C4-2B (cell line): ENCODE data around the gene SNRPB.
"Not testable (repeated sequence)": the region's sequence is repeated elsewhere in the genome, so short reads cannot be mapped to it uniquely, and the experiment has no call there.

Source experiments
- H3K27ac ChIP-seq: fragments of 450-650 bp; 2 replicates; pipeline ENCODE4 v1.5.1; 2017
- ZFX ChIP-seq: fragments of 450-650 bp; IDR thresholded peaks from 2 replicates; pipeline ENCODE4 v1.6.1; 2017
- TF ChIP-seq, protein P1 (sequence below): fragments of 450-650 bp; conservative IDR thresholded peaks from 2 replicates; pipeline ENCODE4 v1.5.1; 2017; ENCODE audit warnings: mild to moderate bottlenecking

The SNRPB gene

DNA sequence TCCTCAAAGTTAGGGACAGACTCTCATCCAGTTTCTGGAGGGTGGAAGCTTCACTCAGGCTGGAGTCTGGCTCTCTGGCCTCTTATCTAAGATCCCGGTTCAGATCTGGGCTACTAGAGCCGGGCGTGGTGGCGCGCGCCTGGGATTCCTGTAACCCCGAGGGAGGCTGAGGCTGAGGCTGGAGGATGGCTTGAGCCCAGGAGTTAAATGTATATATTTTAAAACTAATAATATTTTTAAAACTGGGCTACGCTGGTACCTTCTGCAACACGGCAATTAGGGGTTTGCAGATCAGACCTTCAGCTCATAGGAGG lies 38.8 kb upstream of the SNRPB start:
- TF ChIP-seq, protein P1, sequence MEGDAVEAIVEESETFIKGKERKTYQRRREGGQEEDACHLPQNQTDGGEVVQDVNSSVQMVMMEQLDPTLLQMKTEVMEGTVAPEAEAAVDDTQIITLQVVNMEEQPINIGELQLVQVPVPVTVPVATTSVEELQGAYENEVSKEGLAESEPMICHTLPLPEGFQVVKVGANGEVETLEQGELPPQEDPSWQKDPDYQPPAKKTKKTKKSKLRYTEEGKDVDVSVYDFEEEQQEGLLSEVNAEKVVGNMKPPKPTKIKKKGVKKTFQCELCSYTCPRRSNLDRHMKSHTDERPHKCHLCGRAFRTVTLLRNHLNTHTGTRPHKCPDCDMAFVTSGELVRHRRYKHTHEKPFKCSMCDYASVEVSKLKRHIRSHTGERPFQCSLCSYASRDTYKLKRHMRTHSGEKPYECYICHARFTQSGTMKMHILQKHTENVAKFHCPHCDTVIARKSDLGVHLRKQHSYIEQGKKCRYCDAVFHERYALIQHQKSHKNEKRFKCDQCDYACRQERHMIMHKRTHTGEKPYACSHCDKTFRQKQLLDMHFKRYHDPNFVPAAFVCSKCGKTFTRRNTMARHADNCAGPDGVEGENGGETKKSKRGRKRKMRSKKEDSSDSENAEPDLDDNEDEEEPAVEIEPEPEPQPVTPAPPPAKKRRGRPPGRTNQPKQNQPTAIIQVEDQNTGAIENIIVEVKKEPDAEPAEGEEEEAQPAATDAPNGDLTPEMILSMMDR: no peak
- TF ChIP-seq ZFX: no peak

DNA sequence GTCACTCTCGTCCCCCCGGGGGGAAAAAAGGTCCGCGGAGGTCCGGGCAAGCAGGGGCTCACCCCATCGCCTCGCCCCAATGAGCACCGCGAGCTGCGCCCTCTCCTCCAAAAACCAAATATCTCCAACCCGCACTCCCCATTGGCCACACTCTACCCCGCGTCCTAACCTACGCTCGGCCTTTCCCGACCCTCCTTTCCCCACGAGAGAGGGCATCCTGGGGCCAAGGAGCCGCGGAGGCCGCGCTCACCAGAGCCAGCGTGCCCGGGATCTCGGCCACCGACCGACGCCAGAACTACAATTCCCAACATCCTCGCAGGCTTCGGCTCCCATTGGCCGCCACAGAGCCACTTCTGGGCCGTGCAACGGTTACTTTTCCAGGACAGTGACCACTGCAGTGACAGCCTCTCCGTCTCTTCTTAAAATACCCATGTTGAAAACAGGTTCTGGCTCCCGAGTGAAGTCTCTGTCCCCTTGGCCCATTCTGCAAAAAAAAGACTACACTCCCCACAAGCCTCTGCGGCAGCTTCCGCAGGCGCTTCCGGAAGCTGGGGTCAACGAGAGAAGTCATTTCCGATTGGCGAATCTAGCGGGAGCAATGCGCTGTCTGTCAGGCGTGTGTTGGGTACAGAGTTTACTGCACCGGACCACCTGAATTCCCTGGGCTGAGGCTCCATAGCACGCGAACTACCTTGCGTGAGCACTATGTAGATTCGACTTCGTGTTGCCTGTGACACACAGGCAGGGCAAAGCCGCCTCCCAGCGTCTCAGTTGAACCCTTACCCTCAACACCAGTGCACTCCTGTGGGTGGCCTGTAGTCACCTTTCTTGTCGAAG lies 38.3 kb upstream of the SNRPB start, which contains the start of gene ZNF343:
ZNF343 (minus strand) TSS at position 285 of the 837 bp plus-strand sequence. CDS start 15,020 bp downstream, outside the sequence.
- H3K27ac ChIP-seq: peak within 1 kb of the TSS; percentile 70
- TF ChIP-seq ZFX: peak; percentile 76
- TF ChIP-seq, protein P1: no peak

More for the DNA sequence above, 38.8 kb upstream of the SNRPB start:
- peak overlapping the region; percentile 70 for H3K27ac ChIP-seq

DNA sequence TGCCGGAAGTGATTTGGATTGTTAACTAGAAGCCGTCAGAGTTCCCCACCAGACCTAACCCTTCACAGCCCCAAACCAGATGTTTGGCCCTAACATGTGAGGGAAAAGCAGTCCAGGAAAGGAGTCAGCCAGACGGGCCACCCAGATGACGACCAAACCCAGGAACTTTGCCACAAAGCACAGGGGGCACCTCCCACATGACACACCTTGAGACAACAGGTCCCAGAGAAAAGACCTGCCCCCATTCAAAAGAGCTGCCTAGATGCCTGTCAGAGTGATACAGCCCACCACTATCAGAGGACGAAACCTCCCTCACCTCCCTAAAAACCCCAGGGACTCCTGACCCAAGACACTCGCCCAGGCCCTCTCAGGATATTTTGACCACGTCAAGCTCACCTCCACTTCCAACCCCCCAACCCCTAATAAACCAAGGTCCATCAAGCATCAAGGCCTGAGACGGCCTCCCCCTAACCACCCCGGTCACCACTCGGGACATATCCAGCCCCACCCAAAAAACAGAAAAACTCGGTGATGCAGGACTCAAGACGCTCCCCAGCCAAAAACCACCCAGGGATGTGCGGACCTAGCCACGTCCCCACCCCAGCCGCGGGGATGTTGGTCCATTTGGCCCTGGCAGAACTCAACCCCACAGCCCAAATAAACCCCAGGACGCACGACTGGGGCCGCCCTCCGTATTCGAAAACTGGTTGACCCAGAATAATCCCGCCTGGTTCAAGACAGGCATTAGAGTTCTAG lies 37.5 kb upstream of the SNRPB start:
- TF ChIP-seq ZFX: no peak
- TF ChIP-seq, protein P1: no peak
- peak overlapping the region; percentile 70 for H3K27ac ChIP-seq

DNA sequence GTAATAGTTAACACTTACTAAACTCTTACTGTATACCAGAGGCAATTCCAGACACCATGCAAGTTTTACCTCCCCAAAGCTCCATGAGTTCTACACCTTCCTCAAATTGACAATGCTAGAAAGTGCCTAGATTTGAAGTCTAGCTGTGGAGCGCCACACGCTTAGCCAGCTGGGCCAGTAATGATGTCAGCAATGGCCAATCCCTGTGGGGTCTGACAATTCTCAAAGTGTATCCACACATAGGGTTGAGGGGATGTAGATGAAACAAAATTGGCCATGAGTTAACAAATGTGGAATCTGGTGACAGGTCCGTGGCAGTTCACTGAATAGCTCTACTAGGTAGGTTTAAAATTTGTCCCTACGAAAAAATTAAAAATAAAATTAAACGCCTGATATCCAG lies 36.9 kb upstream of the SNRPB start:
- TF ChIP-seq ZFX: no peak
- TF ChIP-seq, protein P1: no peak
- peak overlapping the region; percentile 70; the same call in 1 of the 2 replicates for H3K27ac ChIP-seq

DNA sequence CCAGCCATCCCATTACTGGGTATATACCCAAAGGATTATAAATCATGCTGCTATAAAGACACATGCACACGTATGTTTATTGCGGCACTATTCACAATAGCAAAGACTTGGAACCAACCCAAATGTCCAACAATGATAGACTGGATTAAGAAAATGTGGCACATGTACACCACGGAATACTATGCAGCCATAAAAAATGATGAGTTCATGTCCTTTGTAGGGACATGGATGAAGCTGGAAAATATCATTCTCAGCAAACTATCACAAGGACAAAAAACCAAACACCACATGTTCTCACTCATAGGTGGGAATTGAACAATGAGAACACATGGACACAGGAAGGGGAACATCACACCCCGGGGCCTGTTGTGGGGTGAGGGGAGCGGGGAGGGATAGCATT lies 35.8 kb upstream of the SNRPB start:
- H3K27ac ChIP-seq: not testable (repeated sequence)

DNA sequence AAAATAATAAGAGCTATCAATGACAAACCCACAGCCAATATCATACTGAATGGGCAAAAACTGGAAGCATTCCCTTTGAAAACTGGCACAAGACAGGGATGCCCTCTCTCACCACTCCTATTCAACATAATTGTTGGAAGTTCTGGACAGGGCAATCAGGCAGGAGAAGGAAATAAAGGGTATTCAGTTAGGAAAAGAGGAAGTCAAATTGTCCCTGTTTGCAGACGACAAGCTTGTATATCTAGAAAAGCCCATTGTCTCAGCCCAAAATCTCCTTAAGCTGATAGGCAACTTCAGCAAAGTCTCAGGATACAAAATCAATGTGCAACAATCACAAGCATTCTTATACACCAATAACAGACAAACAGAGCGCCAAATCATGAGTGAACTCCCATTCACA lies 34.2 kb upstream of the SNRPB start:
- not testable (repeated sequence) for H3K27ac ChIP-seq

DNA sequence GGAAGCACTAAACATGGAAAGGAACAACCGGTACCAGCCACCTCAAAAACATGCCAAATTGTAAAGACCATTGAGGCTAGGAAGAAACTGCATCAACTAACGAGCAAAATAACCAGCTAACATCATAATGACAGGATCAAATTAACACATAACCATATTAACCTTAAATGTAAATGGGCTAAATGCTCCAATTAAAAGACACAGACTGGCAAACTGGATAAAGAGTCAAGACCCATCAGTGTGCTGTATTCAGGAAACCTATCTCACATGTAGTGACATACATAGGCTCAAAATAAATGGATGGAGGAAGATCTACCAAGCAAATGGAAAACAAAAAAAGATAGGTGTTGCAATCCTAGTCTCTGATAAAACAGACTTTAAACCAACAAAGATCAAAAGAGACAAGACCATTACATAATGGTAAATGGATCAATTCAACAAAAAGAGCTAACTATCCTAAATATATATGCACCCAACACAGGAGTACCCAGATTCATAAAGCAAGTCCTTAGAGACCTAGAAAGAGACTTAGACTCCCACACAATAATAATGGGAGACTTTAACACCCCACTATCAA lies 32.3 kb upstream of the SNRPB start:
- H3K27ac ChIP-seq: not testable (repeated sequence)

DNA sequence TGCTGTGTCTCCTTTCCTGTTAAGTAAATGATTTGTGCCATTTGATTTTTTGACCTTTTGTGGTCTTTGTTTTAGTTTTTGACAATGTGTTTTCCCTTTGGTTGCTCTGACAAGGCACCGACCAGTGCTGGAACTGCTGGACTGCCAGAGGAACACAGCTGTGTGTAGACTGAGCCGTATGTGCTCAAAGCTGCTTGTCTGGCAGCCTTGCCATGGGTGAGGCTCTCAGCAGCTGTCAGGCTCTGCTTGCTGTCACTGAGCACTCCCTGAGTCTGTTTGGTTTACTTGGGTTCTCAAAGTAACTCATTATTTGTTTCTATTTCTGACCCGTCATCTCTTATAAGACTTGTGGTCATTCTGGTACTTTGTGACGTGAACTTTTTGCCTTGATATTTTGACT lies 15.1 kb upstream of the SNRPB start:
- H3K27ac ChIP-seq: no peak overlapping the region
- TF ChIP-seq ZFX: no peak
- TF ChIP-seq, protein P1: no peak

DNA sequence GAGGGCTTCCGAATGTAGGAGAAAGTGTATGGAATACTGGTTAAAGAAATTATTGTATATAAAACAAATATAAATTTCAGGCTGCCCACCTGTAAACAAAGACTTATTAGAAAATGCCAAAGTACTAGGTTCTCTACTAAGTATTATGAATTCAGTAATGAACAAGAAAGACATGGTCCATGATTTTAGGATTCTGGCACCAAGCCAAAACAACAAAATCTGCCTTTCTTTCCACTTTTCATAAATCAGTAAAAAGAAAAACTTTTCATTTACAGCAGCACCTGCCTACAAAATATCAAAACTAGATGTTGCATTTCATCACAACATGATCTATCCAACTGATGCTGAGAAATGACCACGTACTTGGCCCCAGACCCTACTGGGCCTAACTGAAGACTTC lies 14.5 kb upstream of the SNRPB start:
- no peak overlapping the region for H3K27ac ChIP-seq
- TF ChIP-seq, protein P1: no peak
- TF ChIP-seq ZFX: no peak
